Testis (tissue), 3 donors: ENCODE results near the gene PACSIN1. TPM values are rescaled to one million over a fixed set of nuclear protein-coding genes. Genes with fewer than 3 reads are reported as not detected.

ENCODE experiments used
- DNase-seq: peaks from one replicate; pipeline ENCODE4 v3.0.0-alpha.2; 2019
- H3K27ac ChIP-seq, 2 donors: fragments of 200-600 bp; sonication (generic); one replicate each; pipeline ENCODE4 v1.5.1; 2019
- H3K27me3 ChIP-seq: fragments of 200-600 bp; sonication (generic); one replicate; pipeline ENCODE4 v1.5.1; 2019
- H3K36me3 ChIP-seq: fragments of 200-600 bp; sonication (generic); one replicate; pipeline ENCODE4 v1.5.1; 2017; ENCODE audit warnings: low read depth; ENCODE audit errors: missing control alignments
- H3K4me1 ChIP-seq: fragments of 200-600 bp; sonication (generic); one replicate; pipeline ENCODE4 v1.5.1; 2019
- H3K4me3 ChIP-seq, 2 donors: fragments of 200-600 bp; sonication (generic); one replicate each; pipeline ENCODE4 v1.5.1; 2017 to 2019
- H3K9me3 ChIP-seq: fragments of 200-600 bp; sonication (generic); one replicate; pipeline ENCODE4 v1.5.1; 2017
- POLR2A ChIP-seq: fragments of 450-650 bp; IDR thresholded peaks from one replicate; pipeline ENCODE4 v1.6.1; 2017; ENCODE audit warnings: antibody characterized with exemption, mild to moderate bottlenecking, moderate library complexity
- WGBS, 2 donors: methylation state at CpG; one replicate each; pipeline ENCODE4 v1.1.5; 2018; 5-methylcytosine and 5-hydroxymethylcytosine counted together
- intact Hi-C: fragments of 100-400 bp; cut with DNase I; formaldehyde crosslinking; loops from one replicate; pipeline ENCODE4 v1.15.1; 2023; ENCODE audit warnings: low total_unique reads
- polyA plus RNA-seq: library from polyadenylated mRNA; stranded (reverse); fragments of 350-450 nt; fragmentation: Illumina TruSeq; extraction: RNeasy Lipid Tissue Mini Kit (QIAGEN cat#74804); gene quantifications from one replicate; pipeline ENCODE4 v1.2.3, GENCODE V29; 2014; ENCODE audit warnings: low read depth, low replicate concordance; ENCODE audit not compliant: insufficient read depth
- total RNA-seq, 2 donors: library from RNA; depleted of rRNA; stranded (reverse); fragments of >200 nt; gene quantifications; one replicate each; pipeline ENCODE4 v1.2.3, GENCODE V29; 2016
- TF ChIP-seq, protein P1 (sequence below), 3 experiments: fragments of 450-650 bp in 2 of 3; fragments of 200-600 bp in 1 of 3; sonication (generic) in 1 of 3; IDR thresholded peaks; one replicate each; pipeline ENCODE4 v1.5.1; 2016 to 2019; ENCODE audit warnings: antibody characterized with exemption in 3 of 3, mild to moderate bottlenecking in 2 of 3, moderate library complexity in 1 of 3

The PACSIN1 gene
- total and polyA plus RNA-seq, 3 donors from 2014 or later, result 2.1 to 3.1 (median 2.5) TPM

DNA sequence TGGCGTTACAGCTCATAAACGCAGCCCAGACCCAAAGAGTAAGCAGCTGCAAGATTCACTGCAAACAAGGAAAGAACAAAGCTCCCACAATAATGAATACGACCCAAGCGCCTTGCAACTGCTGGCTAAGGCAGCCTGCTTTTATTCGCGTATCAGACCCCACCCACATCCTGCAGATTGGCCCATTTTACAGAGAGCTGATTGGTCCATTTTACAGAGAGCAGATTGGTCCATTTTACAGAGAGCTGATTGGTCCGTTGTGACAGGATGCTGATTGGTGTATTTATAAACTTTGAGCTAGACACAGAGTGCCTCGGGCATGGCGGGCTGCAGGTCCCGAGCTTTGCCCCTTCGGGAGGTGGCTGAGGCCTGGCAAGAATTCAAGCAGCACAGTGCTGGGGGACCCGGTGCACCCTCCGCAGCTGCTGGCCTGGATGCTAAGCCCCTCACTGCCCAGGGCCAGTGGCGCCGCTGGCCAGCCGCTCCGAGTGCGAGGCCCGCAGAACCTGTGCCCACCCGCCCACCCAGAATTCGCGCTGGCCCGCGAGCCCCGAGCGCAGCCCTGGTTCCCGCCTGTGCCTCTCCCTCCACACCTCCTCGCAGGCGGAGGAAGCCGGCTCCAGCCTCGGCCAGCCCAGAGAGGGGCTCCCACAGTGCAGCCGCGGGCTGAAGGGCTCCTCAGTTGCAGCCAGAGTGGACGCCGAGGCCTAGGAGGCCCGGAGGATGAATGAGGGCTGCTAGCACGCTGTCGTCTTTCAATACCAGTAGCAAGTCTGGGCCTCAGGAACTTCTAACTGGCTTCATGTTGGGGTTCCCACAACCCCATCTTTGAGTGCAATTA lies 28.9 kb upstream of the PACSIN1 start:
- no peaks in the 10 kb centered on the region for H3K36me3 ChIP-seq
- TF ChIP-seq, protein P1, sequence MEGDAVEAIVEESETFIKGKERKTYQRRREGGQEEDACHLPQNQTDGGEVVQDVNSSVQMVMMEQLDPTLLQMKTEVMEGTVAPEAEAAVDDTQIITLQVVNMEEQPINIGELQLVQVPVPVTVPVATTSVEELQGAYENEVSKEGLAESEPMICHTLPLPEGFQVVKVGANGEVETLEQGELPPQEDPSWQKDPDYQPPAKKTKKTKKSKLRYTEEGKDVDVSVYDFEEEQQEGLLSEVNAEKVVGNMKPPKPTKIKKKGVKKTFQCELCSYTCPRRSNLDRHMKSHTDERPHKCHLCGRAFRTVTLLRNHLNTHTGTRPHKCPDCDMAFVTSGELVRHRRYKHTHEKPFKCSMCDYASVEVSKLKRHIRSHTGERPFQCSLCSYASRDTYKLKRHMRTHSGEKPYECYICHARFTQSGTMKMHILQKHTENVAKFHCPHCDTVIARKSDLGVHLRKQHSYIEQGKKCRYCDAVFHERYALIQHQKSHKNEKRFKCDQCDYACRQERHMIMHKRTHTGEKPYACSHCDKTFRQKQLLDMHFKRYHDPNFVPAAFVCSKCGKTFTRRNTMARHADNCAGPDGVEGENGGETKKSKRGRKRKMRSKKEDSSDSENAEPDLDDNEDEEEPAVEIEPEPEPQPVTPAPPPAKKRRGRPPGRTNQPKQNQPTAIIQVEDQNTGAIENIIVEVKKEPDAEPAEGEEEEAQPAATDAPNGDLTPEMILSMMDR (IDR thresholded peaks at IDR 0.05), result no peak
- TF ChIP-seq POLR2A, result no peak
- H3K4me1 ChIP-seq, result no peaks in the 10 kb centered on the region
- peak overlapping the region; percentile 7 to 45 for H3K4me3 ChIP-seq
- intact Hi-C loops, result no loop called here
- H3K27ac ChIP-seq, result no peak overlapping the region
- H3K9me3 ChIP-seq, result no peaks in the 10 kb centered on the region
- 77 to 84% methylated on average over 16 to 20 of the region's 38 CpGs for WGBS, 2 donors
- H3K27me3 ChIP-seq, result no peaks in the 10 kb centered on the region
- peak; percentile 66 for DNase-seq

DNA sequence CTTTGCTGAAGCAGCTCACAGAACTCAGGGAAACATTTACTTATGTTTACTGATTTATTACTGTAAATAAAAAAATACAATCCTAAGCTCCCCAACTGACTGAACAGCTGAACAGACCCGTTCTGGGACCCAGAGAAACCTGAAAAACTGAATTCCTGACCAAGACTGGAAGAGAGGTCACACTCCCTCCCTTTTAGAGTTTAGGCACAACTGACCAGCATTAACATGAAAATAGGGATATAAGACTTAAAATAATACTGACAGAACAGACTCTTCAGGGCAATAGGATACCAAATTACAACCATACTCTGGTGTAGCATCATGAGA lies 28.3 kb upstream of the PACSIN1 start:
- H3K36me3 ChIP-seq, result no peaks in the 10 kb centered on the region
- DNase-seq, result no peak
- H3K27ac ChIP-seq, result no peak overlapping the region
- H3K4me1 ChIP-seq, result no peaks in the 10 kb centered on the region
- H3K9me3 ChIP-seq, result no peaks in the 10 kb centered on the region
- peak overlapping the region; percentile 7 to 45 for H3K4me3 ChIP-seq
- intact Hi-C loops, result no loop called here
- WGBS, 2 donors, result 56 to 64% methylated on average over 1 of the region's 1 CpG
- TF ChIP-seq, protein P1 (IDR thresholded peaks at IDR 0.05), result no peak
- no peak for TF ChIP-seq POLR2A
- no peaks in the 10 kb centered on the region for H3K27me3 ChIP-seq

DNA sequence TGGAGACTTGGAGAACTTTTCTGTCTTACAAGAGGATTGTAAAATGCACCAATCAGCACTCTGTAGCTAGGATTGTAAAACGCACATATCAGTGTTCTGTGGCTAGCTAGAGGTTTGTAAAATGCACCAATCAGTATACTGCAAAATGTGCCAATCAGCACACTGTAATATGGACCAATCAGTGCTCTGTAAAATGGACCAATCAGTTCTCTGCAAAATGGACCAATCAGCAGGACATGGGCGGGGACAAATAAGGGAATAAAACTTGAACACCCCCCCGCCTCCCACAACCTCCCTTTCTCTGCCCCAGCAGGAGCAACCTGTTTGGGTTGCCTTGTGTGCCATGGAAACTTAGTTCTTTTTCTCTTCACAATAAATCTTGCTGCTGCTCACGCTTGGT lies 27.2 kb upstream of the PACSIN1 start:
- 55 to 85% methylated on average over 4 of the region's 4 CpGs for WGBS, 2 donors
- intact Hi-C loops, result no loop called here
- no peak overlapping the region for H3K27ac ChIP-seq
- TF ChIP-seq, protein P1 (IDR thresholded peaks at IDR 0.05), result no peak
- TF ChIP-seq POLR2A, result no peak
- H3K4me1 ChIP-seq, result no peaks in the 10 kb centered on the region
- no peak overlapping the region for H3K4me3 ChIP-seq
- no peaks in the 10 kb centered on the region for H3K36me3 ChIP-seq
- peak; percentile 38 for DNase-seq
- H3K27me3 ChIP-seq, result no peaks in the 10 kb centered on the region
- H3K9me3 ChIP-seq, result no peaks in the 10 kb centered on the region

DNA sequence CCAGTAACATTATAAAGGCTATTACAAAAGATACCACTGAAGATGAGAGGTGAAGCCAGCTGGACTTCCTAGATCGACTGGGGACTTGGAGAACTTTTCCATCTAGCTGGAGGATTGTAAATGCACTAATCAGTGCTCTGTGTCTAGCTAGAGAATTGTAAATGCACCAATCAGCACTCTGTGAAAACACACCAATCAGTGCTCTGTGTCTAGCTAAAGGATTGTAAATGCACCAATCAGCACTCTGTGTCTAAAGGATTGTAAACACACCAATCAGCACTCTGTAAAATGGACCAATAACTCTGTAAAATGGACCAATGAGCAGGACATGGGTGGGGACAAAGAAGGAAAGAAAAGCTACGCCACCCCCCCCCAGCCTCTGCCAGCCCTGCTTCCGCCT lies 26.4 kb upstream of the PACSIN1 start:
- TF ChIP-seq, protein P1 (IDR thresholded peaks at IDR 0.05), result no peak
- no peak for TF ChIP-seq POLR2A
- no peaks in the 10 kb centered on the region for H3K9me3 ChIP-seq
- no peak overlapping the region for H3K27ac ChIP-seq
- intact Hi-C loops, result no loop called here
- DNase-seq, result no peak
- 96 to 97% methylated on average over 2 of the region's 3 CpGs for WGBS, 2 donors
- H3K36me3 ChIP-seq, result no peaks in the 10 kb centered on the region
- no peaks in the 10 kb centered on the region for H3K4me1 ChIP-seq
- no peaks in the 10 kb centered on the region for H3K27me3 ChIP-seq
- H3K4me3 ChIP-seq, result no peak overlapping the region

DNA sequence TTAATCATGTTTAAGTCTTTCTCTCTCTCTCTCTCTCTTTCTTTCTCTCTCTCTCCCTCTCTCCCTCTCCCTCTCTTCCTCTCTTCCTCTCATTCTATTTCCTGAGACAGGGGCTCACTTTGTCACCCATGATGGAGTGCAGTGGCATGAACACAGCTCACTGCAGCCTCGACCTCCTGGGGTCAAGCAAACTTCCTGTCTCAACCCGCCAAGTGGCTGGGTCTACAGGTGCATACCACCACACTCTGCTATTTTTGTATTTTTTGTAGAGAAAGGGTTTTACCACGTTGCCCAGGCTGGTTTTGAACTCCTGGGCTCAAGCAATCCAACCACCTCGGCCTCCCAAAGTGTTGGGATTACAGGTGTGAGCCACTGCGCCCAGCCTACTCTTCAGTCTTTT lies 24.4 kb upstream of the PACSIN1 start:
- H3K27ac ChIP-seq, result no peak overlapping the region
- 74 to 82% methylated on average over 5 of the region's 5 CpGs for WGBS, 2 donors
- TF ChIP-seq, protein P1 (IDR thresholded peaks at IDR 0.05), result no peak
- TF ChIP-seq POLR2A, result no peak
- intact Hi-C loops, result no loop called here
- no peaks in the 10 kb centered on the region for H3K36me3 ChIP-seq
- no peaks in the 10 kb centered on the region for H3K9me3 ChIP-seq
- no peaks in the 10 kb centered on the region for H3K27me3 ChIP-seq
- H3K4me1 ChIP-seq, result no peaks in the 10 kb centered on the region
- DNase-seq, result no peak
- no peak overlapping the region for H3K4me3 ChIP-seq
